ENCODE results near the gene RETSAT. TPM values are rescaled to one million over a fixed set of nuclear protein-coding genes. Genes with fewer than 3 reads are reported as not detected.

The RETSAT gene
- 57.7 and 86.0 TPM in 2 replicates for total RNA-seq

DNA sequence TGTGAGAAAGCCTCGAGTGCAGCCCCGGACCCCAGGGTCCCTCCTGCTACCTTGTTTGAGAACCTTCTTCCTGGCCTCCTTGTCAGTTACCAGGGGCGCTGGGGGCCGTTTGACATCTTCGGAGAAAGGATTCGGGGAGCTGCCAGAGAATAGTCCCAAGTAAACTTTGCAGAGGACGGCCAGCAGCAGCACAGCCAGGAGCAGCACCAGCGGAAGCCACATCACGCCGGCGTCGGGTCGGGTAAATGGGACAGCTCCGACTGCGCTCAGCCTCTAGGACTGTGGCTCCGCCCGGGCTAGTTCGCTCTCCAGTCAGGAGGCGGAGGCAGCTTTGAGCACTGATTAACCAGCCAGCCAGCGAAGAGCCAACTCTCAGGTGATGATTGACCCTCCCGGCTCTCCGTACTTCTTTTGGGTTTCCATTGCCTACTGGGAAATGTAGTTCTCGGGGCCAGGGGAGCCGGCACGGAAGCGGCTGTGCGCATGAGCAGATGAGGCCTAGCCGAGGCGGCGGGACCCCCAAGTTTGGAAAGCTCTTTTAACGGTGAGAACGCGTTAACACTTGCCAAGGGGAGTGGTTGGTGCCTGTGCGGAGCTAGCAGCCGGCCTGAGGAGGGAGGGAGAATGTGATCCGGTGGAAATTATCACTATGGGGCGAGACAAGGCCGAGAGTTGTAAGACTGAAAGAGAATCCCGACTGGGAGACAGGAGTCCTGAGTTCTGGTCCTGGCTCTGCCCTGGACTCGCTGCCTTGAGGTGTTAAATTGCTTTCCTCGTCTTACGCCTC, at the start of gene RETSAT, which contains the start of gene ELMOD3:
RETSAT (minus strand) TSS at position 243 of the 787 bp plus-strand sequence; CDS start at position 222, 21 bp downstream.
ELMOD3 (plus strand) TSS at position 484 of the 787 bp plus-strand sequence. CDS start 2,430 bp downstream, outside the sequence.

DNA sequence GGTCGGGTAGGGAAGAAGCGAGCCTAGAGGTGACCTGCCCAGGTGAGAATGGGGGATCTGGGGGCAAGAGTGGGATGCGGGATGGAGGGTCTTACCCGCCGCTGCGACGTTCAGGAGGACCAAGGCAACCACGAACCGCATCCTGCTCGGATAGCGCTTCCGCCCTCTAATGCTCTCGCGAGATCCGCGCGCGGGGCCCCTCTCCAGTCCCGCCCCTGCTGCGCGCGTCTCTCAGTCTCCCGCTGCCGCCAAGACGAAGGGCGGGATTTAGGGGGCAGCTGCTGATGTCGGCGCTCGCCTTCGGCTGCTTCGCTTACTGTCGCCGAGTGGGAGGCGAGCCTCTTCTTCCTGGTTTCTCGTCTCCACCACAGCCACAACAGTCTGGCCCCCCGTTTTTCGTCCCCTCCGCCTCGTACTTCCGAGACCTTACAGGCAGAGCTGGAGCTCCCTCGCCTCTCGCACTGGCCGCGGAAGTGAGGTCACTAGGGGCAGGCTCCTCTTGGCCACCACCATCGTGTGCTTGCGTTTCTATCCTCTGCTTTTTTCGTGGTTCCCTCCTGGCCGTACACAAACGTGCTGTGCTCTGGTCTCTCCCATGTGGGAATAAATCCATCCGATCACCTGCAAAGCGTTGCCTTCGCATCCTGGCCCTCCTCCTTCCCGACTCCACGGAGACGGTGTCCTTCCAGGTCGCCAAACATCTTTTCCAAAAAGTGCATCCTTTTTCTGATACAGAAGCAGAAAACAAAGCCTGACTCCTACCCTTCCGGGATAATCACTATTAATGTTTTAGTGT, 26.3 kb downstream of the RETSAT start, which contains the start of gene TGOLN2:
TGOLN2 (minus strand) TSS at position 168 of the 796 bp plus-strand sequence; CDS start at position 141, 27 bp downstream.

Other genes with a start within 250 kb of the RETSAT start
- gene TCF7L1, start 221.1 kb downstream of the RETSAT start, total RNA-seq = 1.3 and 2.3 TPM in 2 replicates
- 105 and 132 TPM in 2 replicates for gene TGOLN2, start 26.5 kb downstream of the RETSAT start, total RNA-seq
- gene ELMOD3, start 241 bp upstream of the RETSAT start, total RNA-seq = 14.2 and 19.2 TPM in 2 replicates
- gene CAPG, start 55.8 kb upstream of the RETSAT start, total RNA-seq = 22.8 and 28.4 TPM in 2 replicates
- not detected in 2 replicates for gene SH2D6, start 64.2 kb upstream of the RETSAT start, total RNA-seq
- gene MAT2A, start 184.6 kb upstream of the RETSAT start, total RNA-seq = 38.9 and 103 TPM in 2 replicates
- gene GGCX, start 207.0 kb upstream of the RETSAT start, total RNA-seq = 67.3 and 74.7 TPM in 2 replicates
- 2.5 and 6.7 TPM in 2 replicates for gene VAMP8, start 223.1 kb upstream of the RETSAT start, total RNA-seq
- gene VAMP5, start 229.9 kb upstream of the RETSAT start, total RNA-seq = 35.8 and 68.6 TPM in 2 replicates
- gene RNF181, start 241.2 kb upstream of the RETSAT start, total RNA-seq = 230 and 232 TPM in 2 replicates
- gene TMEM150A, start 248.2 kb upstream of the RETSAT start, total RNA-seq = 7.5 and 8.5 TPM in 2 replicates

All from regular cardiac myocyte (primary cell).